ENCODE measurements around the gene NR3C1.

The NR3C1 gene

GRCh38 chr5:143413958-143414669, 10.6 kb upstream of the NR3C1 start:
- no peaks in the 10 kb centered on the region for H3K36me3 Mint-ChIP-seq (ENCODE audit: insufficient read depth)
- no peak overlapping the region for H3K4me3 Mint-ChIP-seq
- ATAC-seq (replicated peaks) (peak; percentile 35), DNase-seq (no peak)
- H3K27me3 Mint-ChIP-seq: peaks cover 7 to 16% of the 10 kb centered on the region in 2 donors
- H3K9me3 Mint-ChIP-seq: no peaks in the 10 kb centered on the region
- H3K4me1 Mint-ChIP-seq (ENCODE audit: low read depth in 2 of 2): peaks cover 0 to 9% of the 10 kb centered on the region in 2 donors
- peak overlapping the region in 1 of 2 donors; percentile 9 for H3K27ac Mint-ChIP-seq

GRCh38 chr5:143412661-143413342, 9.3 kb upstream of the NR3C1 start:
- Mint-ChIP-seq H3K4me3 (no peak overlapping the region), H3K27me3 (peaks cover 4 to 7% of the 10 kb centered on the region in 2 donors), H3K36me3 (ENCODE audit: insufficient read depth) (no peaks in the 10 kb centered on the region), H3K4me1 (ENCODE audit: low read depth in 2 of 2) (peaks cover 0 to 9% of the 10 kb centered on the region in 2 donors), H3K27ac (no peak overlapping the region), H3K9me3 (no peaks in the 10 kb centered on the region)
- DNase-seq: no peak
- no peak for ATAC-seq (replicated peaks)

- peaks cover 3 to 19% of the 10 kb centered on the region in 2 donors for H3K4me1 Mint-ChIP-seq (ENCODE audit: low read depth in 2 of 2)
- peaks cover 9% of the 10 kb centered on the region for H3K36me3 Mint-ChIP-seq (ENCODE audit: insufficient read depth)
- ATAC-seq (replicated peaks): no peak
- H3K9me3 Mint-ChIP-seq: no peaks in the 10 kb centered on the region
- peak overlapping the region in 1 of 2 donors; percentile 72 for H3K27ac Mint-ChIP-seq
- no peak overlapping the region for H3K4me3 Mint-ChIP-seq
- no peak for DNase-seq
- peaks cover 0 to 7% of the 10 kb centered on the region in 2 donors for H3K27me3 Mint-ChIP-seq
These were observed 6.4 kb upstream of the NR3C1 start for GRCh38 chr5:143409926-143410325.

GRCh38 chr5:143406408-143406807, 2.9 kb upstream of the NR3C1 start:
- Mint-ChIP-seq H3K9me3 (no peaks in the 10 kb centered on the region), H3K27me3 (peaks cover 0 to 7% of the 10 kb centered on the region in 2 donors), H3K36me3 (ENCODE audit: insufficient read depth) (peaks cover 37% of the 10 kb centered on the region), H3K27ac (peak overlapping the region; percentile 95 to 99), H3K4me1 (ENCODE audit: low read depth in 2 of 2) (peaks cover 11 to 17% of the 10 kb centered on the region in 2 donors), H3K4me3 (peak overlapping the region; percentile 55 to 85)
- no peak for ATAC-seq (replicated peaks)
- no peak for DNase-seq

- ATAC-seq (replicated peaks) (no peak), DNase-seq (no peak)
- no peaks in the 10 kb centered on the region for H3K9me3 Mint-ChIP-seq
- peak overlapping the region; percentile 85 to 93 for H3K4me3 Mint-ChIP-seq
- H3K27ac Mint-ChIP-seq: peak overlapping the region; percentile 95 to 99
- peaks cover 41% of the 10 kb centered on the region for H3K36me3 Mint-ChIP-seq (ENCODE audit: insufficient read depth)
- H3K27me3 Mint-ChIP-seq: peaks cover 0 to 7% of the 10 kb centered on the region in 2 donors
- peaks cover 16 to 23% of the 10 kb centered on the region in 2 donors for H3K4me1 Mint-ChIP-seq (ENCODE audit: low read depth in 2 of 2)
These were observed 2.3 kb upstream of the NR3C1 start for GRCh38 chr5:143405849-143406098.

- ATAC-seq (replicated peaks) (peak; percentile 42), DNase-seq (peak; percentile 88 to 93 (median 90))
- Mint-ChIP-seq H3K36me3 (ENCODE audit: insufficient read depth) (peaks cover 46% of the 10 kb centered on the region), H3K4me1 (ENCODE audit: low read depth in 2 of 2) (peaks cover 21 to 28% of the 10 kb centered on the region in 2 donors), H3K9me3 (no peaks in the 10 kb centered on the region), H3K27ac (peak overlapping the region; percentile 95 to 99), H3K4me3 (peak overlapping the region; percentile 85 to 93), H3K27me3 (peaks cover 0 to 6% of the 10 kb centered on the region in 2 donors)
These were observed 1.8 kb upstream of the NR3C1 start for GRCh38 chr5:143405063-143405848.

- Mint-ChIP-seq H3K9me3 (no peaks in the 10 kb centered on the region), H3K4me3 (peak overlapping the region; percentile 85 to 93), H3K4me1 (ENCODE audit: low read depth in 2 of 2) (peaks cover 28 to 35% of the 10 kb centered on the region in 2 donors), H3K36me3 (ENCODE audit: insufficient read depth) (peaks cover 53% of the 10 kb centered on the region), H3K27me3 (no peaks in the 10 kb centered on the region), H3K27ac (peak overlapping the region; percentile 95 to 99)
- DNase-seq (peak in 2 of 3 experiments; percentile 59 to 75), ATAC-seq (replicated peaks) (peak; percentile 36)
These were observed 1.1 kb upstream of the NR3C1 start for GRCh38 chr5:143404416-143405062.

GRCh38 chr5:143403334-143403592, 223 bp downstream of the NR3C1 start:
- Mint-ChIP-seq H3K4me1 (ENCODE audit: low read depth in 2 of 2) (peaks cover 35 to 48% of the 10 kb centered on the region in 2 donors), H3K9me3 (no peaks in the 10 kb centered on the region), H3K36me3 (ENCODE audit: insufficient read depth) (peaks cover 54% of the 10 kb centered on the region), H3K4me3 (peak overlapping the region; percentile 85 to 93), H3K27me3 (no peaks in the 10 kb centered on the region), H3K27ac (peak overlapping the region; percentile 80 to 99)
- ATAC-seq (replicated peaks): peak; percentile 4
- DNase-seq: no peak

GRCh38 chr5:143402553-143403333, 743 bp downstream of the NR3C1 start:
- H3K4me3 Mint-ChIP-seq: peak overlapping the region; percentile 85 to 93
- peak; percentile 43 to 52 (median 46) for DNase-seq
- ATAC-seq (replicated peaks): peak; percentile 2
- H3K27ac Mint-ChIP-seq: peak overlapping the region; percentile 83 to 99
- no peaks in the 10 kb centered on the region for H3K27me3 Mint-ChIP-seq
- peaks cover 35 to 49% of the 10 kb centered on the region in 2 donors for H3K4me1 Mint-ChIP-seq (ENCODE audit: low read depth in 2 of 2)
- H3K9me3 Mint-ChIP-seq: no peaks in the 10 kb centered on the region
- H3K36me3 Mint-ChIP-seq (ENCODE audit: insufficient read depth): peaks cover 54% of the 10 kb centered on the region

- Mint-ChIP-seq H3K9me3 (no peaks in the 10 kb centered on the region), H3K27ac (peak overlapping the region; percentile 83 to 84), H3K36me3 (ENCODE audit: insufficient read depth) (peaks cover 54% of the 10 kb centered on the region), H3K4me1 (ENCODE audit: low read depth in 2 of 2) (peaks cover 35 to 53% of the 10 kb centered on the region in 2 donors), H3K4me3 (peak overlapping the region; percentile 85 to 93), H3K27me3 (no peaks in the 10 kb centered on the region)
- DNase-seq (peak in 2 of 3 experiments; percentile 5 to 13), ATAC-seq (replicated peaks) (no peak)
These were observed 1.4 kb downstream of the NR3C1 start for GRCh38 chr5:143402017-143402552.

- peak overlapping the region; percentile 85 to 93 for H3K4me3 Mint-ChIP-seq
- peak overlapping the region in 1 of 2 donors; percentile 84 for H3K27ac Mint-ChIP-seq
- H3K36me3 Mint-ChIP-seq (ENCODE audit: insufficient read depth): peaks cover 54% of the 10 kb centered on the region
- peaks cover 37 to 58% of the 10 kb centered on the region in 2 donors for H3K4me1 Mint-ChIP-seq (ENCODE audit: low read depth in 2 of 2)
- H3K9me3 Mint-ChIP-seq: no peaks in the 10 kb centered on the region
- H3K27me3 Mint-ChIP-seq: no peaks in the 10 kb centered on the region
- no peak for DNase-seq
- ATAC-seq (replicated peaks): no peak
These were observed 2.1 kb downstream of the NR3C1 start for GRCh38 chr5:143401227-143402016.

Data from effector memory CD8-positive, alpha-beta T cell (primary cell).